Effector CD8-positive, alpha-beta T cell (primary cell): ENCODE measurements around the gene C16orf87.
"Not testable (repeated sequence)": the region's sequence is repeated elsewhere in the genome, so short reads cannot be mapped to it uniquely, and the experiment has no call there.

ENCODE experiments used
- DNase-seq: peaks from one replicate; lab custom pipeline; 2025; lab: John Stamatoyannopoulos, UW
- total RNA-seq, 4 experiments: gene quantifications; one replicate each; lab custom pipeline; 2026; lab: John Stamatoyannopoulos, UW

C16orf87 gene, protein sequence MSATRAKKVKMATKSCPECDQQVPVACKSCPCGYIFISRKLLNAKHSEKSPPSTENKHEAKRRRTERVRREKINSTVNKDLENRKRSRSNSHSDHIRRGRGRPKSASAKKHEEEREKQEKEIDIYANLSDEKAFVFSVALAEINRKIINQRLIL
- total RNA-seq = 11.2 to 18.3 (median 17.5) reads per million in 4 experiments

DNA sequence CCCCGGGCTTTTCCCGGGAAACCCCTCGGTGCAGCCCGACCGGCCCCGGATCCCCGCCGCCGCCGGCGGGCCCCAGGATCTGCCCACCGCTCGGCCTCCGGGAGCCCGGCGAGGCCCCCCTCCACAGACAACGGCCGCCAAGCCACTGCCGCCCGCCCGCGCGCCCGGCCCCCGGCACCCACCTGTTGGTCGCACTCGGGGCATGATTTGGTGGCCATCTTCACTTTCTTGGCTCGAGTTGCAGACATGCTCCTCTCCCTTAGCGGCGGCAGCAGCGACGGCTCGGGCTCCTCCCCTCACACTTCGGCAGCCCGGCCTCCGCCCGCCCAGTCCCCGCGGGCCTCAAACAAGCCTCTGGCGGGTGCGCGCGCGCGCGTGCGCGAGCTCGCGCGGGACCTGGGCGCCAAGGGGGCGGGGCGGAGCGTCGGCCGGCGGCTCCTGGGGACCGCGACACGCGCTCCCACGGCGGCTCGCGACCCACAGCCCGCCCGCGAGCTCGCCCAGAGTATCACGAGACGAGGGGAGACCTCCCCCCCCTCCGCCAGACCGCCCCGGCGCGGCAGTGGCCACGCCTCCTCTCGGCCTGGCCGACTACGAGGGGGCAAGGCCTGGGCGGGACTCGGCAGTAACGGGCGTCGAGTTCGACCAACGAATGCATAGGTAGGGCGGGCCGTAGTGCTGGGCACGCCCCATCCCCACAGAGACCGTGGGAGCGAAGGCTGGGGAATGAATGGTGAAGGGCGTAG lies at the start of gene C16orf87:
Gene C16orf87 (minus strand): TSS at position 279 of the 746 bp plus-strand sequence. CDS start 31 bp downstream, at position 248.
- DNase-seq = peak; percentile 89

DNA sequence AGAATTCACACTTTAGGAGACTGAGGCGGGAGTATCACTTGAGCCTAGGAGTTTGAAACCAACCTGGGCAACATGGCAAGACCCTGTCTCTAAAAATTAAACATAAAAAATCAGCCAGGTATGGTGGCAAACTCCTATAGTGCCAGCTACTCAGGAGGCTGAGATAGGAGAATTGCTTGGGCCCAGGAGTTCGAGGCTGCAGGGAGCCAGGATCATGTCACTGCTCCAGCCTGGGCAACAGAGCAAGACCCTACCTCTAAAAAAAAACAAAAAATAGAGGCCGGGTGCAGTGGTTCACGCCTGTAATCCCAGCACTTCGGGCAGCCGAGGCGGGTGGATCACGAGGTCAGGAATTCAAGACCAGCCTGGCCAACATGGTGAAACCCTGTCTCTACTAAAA lies 44.3 kb upstream of the C16orf87 start:
- no peak for DNase-seq

DNA sequence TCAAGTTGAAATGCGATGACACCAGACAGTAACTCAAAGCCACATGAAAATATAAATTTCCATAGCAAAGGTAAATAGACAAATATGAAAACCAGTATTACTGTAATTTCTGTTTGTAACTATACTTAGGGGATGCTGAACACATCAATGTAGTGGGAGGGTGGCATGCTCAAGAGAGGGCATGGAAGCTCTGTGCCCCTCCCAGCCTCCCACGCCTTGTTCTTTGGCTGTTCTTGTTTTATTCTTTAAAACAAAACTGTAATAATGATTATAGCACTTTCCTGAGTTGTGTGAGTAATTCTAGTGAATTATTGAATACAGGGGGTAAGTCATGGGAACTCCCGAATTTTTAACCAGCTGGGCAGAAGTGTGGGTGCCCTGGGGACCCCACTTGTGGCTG lies 42.2 kb upstream of the C16orf87 start:
- DNase-seq = no peak

DNA sequence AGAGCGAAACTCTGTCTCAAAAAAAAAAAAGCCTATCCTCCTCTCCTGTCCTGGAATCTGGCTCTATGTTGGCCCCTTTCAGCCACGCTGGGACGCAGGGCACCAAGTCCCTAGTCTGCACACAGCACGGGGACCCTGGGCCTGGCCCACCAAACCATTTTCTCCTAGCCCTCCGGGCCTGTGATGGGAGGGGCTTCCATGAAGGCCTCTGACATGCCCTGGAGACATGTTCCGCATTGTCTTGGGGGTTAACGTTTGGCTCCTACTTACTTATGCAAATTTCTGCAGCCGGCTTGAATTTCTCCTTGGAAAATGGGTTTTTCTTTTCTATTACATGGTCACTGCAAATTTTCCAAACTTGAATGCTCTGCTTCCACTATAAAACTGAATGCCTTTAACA lies 40.6 kb upstream of the C16orf87 start:
- DNase-seq = no peak

DNA sequence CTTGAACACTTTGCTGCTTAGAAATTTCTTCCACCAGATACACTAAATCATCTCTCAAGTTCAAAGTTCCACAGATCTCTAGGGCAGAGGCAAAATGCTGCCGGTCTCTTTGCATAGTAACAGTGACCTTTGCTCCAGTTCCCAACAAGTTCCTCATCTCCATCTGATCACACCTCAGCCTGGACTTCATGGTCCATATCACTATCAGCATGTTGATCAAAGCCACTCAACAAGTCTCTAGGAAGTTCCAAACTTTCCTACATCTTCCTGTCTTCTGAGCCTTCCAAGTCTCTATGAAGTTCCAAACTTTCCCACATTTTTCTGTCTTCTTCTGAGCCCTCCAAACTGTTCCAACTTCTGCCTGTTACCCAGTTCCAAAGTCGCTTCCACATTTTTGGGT lies 37.9 kb upstream of the C16orf87 start:
- DNase-seq = not testable (repeated sequence)

DNA sequence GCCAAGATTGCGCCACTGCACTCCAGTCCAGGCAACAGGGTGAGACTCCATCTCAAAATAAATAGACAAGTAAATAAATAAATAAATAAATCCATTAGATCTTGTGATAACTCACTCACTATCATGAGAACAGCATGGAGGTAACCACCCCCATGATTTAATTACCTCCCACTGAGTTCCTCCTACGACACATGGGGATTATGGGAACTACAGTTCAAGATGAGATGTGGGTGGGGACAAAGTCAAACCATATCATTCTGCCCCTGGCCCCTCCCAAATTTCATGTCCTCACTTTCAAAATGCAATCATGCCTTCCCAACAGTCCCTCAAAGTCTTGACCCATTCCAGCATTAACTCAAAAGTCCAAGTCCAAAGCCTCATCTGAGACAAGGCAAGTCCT lies 36.5 kb upstream of the C16orf87 start:
- DNase-seq = not testable (repeated sequence)

DNA sequence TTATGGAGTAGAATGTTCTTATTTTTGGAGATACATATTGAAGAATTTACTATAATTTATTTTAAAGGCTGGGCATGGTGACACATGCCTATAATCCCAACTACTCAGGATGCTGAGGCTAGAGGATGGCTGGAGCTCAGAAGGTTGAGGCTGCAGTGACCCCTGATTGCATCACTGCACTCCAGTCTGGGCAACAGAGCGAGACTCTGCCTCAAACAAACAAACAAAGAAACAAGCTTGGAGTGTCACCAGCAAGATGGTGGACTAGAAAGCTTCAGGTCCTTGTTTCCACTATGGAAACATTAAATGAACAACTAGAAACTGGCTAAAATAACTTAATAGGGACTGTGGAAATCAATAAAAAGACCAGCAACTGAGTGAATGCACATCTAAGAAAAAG lies 35.3 kb upstream of the C16orf87 start:
- DNase-seq = no peak

DNA sequence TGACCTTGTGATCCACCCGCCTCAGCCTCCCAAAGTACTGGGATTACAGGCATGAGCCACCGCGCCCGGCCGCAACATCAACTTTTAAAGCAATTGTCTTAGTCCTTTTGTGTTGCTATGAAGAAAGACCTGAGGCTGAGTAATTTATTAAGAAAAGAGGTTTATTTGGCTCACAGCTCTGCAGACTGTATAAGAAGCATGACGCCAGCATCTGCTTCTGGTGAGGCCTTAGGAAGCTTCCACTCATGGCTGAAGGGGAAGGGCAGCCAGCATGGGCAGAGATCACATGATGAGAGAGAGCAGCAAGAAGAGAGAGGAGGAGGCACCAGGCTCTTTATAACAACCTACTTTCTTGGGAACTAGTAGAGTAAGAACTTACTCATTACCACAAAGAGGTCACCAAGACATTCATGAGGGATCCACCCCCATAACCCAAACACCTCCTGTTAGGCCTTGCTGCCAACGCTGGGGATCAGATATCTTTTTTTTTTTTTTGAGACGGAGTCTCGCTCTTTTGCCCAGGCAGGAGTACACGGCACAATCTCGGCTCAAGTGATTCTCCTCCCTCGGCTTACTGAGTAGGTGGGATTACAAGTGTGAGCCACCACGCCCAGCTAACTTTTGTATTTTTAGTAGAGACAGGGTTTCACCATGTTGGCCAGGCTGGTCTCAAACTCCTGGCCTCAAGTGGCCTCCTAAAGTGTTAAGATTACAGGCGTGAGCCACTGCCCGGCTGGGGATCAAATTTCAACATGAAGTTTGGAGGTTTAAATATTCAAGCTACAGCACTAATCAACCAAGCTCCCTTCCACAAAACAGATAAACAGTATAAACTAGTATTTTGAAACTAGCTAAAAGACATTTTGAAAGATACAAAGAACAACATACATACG lies 31.8 kb upstream of the C16orf87 start:
- no peak for DNase-seq

DNA sequence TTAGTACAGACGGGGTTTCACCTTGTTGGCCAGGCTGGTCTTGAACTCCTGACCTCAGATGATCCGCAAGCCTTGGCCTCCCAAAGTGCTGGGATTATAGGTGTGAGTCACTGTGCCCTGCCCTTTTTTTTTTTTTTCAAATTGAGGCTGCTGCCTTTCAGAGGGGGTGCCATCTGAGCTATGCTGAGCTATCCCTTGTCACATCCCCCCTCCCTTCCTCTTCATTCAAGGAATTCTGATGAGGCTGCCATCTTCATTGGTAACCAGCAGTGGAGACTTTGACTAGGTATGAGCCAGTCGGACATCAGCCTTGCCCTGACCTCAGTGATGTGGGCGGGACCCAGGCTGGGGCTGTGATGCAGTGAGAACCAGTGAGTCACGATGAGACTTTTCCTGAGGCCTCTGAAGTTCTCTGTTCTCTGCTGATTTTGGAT lies 28.8 kb upstream of the C16orf87 start:
- DNase-seq = no peak

DNA sequence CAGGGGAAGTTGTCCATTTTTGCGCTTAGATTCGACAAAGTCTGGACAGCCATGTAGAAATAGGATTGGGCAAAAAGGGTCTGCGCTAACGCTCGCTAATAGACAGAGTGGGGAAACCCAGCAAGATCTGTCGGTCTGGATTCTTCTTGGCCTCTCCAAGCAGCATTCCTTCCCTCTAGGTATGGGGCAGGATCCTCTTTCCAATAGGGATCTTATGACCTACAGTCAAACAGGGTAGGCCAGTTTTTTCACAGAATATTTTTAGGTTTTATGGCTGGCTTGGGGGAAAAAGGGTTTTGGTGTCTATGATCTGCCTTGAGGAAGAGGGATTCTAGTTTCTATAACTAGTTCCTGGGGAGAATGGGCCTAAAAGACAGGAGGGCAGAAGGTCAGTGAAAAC lies 27.2 kb upstream of the C16orf87 start:
- DNase-seq = no peak

DNA sequence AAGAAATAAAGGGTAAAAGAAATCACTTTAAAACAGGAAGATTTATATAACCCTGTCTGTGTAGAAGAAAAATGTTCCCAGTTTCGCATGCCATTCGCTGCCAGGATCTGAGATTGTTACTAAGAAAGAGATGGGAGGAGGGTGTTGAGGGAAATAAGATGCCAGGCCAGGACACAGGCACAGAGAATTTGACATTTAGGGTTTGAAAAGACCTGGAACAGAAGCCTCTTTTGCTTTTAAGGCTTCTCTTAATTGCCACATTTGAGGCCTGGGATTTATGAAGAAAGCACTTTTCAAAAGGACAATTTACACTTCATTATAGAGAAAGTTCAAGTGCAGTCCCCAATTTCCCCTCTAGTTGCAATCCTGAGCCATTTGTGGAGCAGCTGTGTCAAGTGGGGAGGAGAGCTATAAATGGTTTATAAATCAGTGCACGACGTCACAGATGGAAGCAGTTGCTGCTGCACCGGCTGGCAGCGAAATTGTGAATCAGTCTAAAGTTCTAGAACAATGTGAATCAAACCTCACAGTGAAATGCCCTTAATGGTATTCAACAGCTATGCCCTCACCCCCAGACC lies 26.5 kb upstream of the C16orf87 start:
- DNase-seq = no peak

DNA sequence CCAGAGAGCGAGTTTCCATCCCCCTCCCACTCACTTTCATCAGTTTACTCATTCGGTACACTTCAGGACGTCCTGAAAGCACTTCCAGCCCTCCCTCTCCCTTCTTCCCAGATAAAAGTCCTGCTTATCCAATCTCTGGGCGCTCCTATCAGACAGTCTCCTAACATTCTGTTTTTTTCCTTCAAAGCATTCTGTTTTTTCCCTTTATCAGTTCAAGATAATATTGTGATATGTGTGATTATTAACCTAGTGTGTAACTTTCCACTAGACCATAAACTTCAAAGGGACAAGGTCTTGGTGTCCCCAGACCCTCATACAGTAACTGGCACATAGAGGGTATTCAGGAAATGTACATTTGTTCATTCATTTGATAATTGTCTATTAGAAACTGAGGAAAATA lies 24.4 kb upstream of the C16orf87 start:
- DNase-seq = no peak

DNA sequence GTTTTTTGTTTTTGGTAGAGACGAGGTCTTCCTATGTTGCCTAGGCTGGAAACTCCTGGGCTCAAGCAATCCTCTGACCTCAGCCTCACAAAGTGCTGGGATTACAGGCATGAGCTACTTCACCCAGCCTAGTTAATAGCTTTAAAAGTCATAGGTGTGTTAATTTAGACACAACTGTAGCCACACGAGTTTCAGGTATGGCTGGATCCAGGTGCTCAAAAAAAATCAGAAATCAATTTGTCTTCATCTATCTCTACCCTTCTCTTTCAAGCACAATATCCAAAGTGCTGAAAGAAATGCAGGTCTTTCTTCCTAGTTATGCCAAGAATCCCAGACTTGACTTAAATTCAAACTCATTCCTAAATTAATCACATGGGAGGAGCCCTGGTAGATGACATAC lies 23.9 kb upstream of the C16orf87 start:
- DNase-seq = no peak

DNA sequence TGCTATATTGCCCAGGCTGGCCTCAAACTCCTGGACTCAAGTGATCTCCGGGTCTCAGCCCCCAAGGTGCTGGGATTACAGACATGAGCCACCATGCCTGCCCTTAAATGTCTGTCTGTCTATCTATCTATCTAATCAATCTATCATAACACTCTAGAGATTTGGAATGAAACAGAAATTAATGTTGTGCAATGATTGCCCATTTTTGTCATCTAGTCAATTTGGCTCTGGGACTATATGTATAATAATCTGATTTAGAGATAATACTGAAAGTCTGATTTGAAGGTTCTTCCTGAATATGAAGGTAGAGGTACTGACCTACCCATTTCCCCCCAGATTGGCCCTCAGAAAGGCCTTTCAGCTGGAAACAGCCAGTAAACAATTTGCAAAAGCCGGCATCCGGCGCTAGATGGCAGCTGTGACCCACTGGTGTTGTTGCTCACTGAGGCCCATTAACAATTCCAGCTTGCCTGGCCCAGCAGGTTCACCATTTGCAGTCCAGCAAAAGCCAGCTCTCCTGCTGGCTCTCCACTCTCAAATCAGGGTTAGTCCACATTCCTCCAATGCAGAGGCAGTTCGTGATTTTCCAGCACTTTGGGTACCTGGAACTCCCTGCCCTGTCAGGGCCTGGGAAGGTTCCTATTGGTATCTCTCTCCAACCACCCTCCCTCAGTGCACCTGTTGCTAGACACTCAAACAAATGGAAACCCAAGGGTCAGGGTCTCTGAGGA lies 22.9 kb upstream of the C16orf87 start:
- peak; percentile 5 for DNase-seq

DNA sequence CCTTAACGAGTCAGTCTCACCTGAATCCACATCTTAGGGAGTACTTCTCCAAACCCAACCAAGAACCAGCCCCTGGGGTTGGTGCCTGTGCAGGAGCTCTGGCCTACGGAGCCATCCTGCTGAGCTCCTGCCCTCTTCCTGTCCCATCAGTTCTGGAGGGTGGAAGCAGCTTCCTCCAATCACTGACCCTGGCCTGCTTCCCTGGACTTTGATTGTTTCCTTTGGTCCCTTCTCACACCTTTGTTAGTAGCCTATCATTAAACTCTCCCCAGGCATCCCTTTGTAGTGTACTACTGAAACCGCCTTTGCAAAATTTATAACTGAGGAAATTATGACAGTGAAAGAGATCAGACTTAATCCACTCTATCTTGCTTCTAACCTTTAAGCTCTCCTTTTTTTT lies 21.1 kb upstream of the C16orf87 start:
- no peak for DNase-seq

DNA sequence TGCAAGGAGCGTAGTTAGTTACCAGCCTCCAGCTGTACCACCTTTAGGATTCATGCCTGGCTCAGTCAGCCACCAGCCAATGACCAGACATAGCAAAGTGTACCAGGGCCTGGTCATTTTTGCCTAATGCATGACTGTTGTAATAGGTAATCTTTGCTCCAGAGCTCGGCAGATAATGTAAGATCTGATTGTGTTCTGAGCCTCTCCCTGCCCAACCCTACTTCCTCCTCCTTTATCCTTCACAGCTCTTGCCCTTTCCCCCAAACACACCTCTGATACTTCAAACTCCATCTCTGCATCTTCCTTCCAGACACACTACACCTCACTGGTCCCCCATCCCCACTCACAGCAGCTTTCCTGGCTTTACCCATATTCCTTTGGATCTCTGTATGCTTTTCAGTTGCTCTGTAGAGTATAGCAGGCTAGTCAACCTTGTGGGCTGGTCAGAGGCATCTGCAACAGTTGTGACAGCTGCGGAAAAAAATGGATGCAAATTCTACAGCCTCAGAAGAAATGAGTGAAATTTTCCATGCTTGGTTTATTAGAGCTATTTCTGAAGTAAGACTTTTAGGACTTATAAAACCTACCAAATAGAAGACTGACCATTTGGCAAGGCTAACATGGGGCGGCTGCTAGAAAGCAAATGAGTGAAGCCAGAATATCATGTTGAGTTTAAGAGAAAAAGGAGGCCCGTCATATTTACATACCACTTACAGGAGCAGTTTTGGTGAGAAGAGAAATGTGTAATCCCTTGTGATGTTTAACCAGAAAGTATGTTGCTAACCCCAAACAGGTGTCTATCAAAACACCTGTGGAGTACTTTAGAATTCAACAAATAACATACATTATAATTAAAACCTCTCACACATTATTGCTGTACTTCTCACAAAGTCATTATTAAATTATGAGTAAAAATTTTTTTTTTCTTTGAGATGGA lies 19.9 kb upstream of the C16orf87 start:
- DNase-seq = no peak

DNA sequence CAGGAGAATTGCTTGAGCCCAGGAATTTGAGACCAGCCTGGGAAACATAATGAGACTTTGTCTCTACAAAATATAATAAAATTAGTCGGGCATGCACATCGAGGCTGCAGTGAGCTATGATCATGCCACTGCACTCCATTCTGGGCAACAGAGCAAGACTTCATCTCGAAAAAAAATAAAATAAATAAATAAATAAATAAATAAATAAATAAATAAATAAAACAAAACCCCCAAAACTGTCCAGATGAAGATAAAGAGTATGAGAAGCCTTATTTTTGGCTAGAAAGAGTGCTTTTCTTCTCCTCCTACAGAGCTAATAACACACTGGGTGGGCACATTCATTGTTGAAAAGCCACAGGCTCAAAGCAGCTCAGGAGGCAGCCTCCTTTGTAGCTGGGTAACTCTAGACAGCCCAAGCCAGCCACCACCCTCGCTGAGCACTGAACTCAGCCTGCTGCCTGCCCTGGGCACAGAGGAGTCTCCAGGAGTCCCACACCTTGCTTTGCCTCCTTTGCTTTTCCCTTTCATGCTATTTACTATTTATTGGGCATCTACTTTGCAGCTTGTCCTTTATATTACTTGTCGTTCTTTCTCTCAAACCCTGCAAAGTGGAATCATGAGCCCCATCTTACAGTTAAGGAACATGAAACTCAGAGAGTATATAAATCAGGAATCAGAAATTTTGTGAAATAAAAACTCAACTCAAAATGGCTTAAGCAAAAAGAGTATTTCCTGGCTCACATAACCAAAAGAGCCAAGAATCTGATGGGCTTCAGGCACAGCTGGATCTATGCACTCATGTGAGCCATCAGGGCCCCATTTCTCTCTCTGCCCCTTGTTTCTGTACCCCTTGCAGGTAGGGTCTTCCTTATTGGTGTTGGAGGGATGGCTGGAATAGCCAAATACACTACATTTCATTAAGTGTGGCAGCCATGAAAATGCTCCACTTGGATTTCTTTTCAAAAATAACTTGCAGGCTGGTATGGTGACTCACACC lies 18.1 kb upstream of the C16orf87 start:
- DNase-seq = no peak

DNA sequence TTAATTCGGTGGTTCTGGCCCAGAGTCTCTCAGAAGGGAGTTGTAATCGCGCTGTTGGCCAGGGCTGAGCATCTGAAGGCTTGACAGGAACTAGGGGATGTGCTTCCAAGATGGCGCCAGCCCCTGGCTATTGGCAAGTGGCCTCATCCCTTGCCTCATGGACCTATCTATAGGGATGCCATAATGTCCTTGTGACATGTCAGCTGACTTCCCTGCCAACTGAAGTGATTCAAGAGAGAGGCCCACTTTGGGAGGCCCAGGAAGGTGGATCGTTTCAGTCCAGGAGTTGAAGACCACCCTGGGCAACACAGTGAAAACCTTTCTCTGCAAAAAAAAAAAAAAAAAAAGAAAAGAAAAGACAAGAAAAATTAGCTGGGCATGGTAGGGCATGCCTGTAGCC lies 15.0 kb upstream of the C16orf87 start:
- DNase-seq = no peak

DNA sequence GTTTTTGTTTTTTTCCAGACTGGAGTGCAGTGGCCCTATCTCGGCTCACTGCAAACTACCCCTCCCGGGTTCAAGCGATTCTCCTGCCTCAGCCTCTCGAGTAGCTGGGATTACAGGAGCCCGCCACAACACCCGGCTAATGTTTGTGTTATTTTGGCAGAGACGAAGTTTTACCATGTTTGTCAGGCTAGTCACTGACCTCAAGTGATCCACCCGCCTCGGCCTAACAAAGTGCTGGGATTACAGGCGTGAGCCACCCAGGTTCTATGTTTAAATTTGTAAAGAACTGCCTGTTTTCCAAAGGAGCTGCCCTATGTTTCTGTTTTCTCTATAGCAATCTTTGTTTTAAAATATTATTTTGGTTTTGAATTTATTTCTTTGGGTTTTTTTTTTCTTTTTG lies 13.8 kb upstream of the C16orf87 start:
- no peak for DNase-seq
